ENCODE data around the gene NANOS1. TPM values are rescaled to one million over a fixed set of nuclear protein-coding genes. Genes with fewer than 3 reads are reported as not detected.

NANOS1 gene
- total and polyA plus RNA-seq, 2 experiments from 2014 or later: 1.6 to 2.9 TPM

GRCh38 chr10:118980870-118981269, 48.6 kb upstream of the NANOS1 start:
- Histone ChIP-seq H3K4me3 (no peak overlapping the region), H3K36me3 (ENCODE audit: insufficient read depth) (no peaks in the 10 kb centered on the region), H4K20me1 (replicated peaks; ENCODE audit: insufficient read depth) (no peaks in the 10 kb centered on the region), H3K79me2 (replicated peaks; ENCODE audit: insufficient read depth) (no peaks in the 10 kb centered on the region), H3K27me3 (ENCODE audit: insufficient read depth) (no peaks in the 10 kb centered on the region), H3K4me1 (ENCODE audit: insufficient read depth) (peaks cover 6% of the 10 kb centered on the region; the same call in 1 of the 2 replicates), H2AFZ (no peak overlapping the region), H3K9me2 (ENCODE audit: insufficient read depth) (0 out of 2 replicates have a peak, but pooled peaks cover 3% of the 10 kb centered on the region), H3F3A (replicated peaks; ENCODE audit: low read depth) (no peaks in the 10 kb centered on the region), H3K4me2 (no peak overlapping the region), H3K27ac (ENCODE audit: low read depth) (no peak overlapping the region)
- Mint-ChIP-seq H3K27me3 (ENCODE audit: insufficient read depth, low read depth, poor library complexity) (peaks cover 10% of the 10 kb centered on the region), H3K27ac (no peak overlapping the region), H3K36me3 (ENCODE audit: low read depth) (peaks cover 11% of the 10 kb centered on the region), H3K4me3 (no peak overlapping the region), H3K9me3 (peaks cover 14% of the 10 kb centered on the region; the same call in 2 of the 3 replicates), H3K4me1 (peaks cover 12% of the 10 kb centered on the region)
- DNase-seq (ENCODE audit: low spot score) (no peak), ATAC-seq (no peak)
- TF ChIP-seq CREB1 (CRISPR knock-in tag; IDR thresholded peaks at IDR 0.05; ENCODE audit: low read depth) (no peak), ZNF331 (CRISPR knock-in tag; IDR thresholded peaks at IDR 0.05; ENCODE audit: low read depth) (no peak), EZH2 (IDR thresholded peaks at IDR 0.05; ENCODE audit: low read depth, unreplicated experiment) (no peak), ZNF114 (CRISPR knock-in tag; IDR thresholded peaks at IDR 0.05) (no peak), JUNB (IDR thresholded peaks at IDR 0.05; ENCODE audit: unreplicated experiment) (no peak), EZH2phosphoT487 (IDR thresholded peaks at IDR 0.05; ENCODE audit: unreplicated experiment) (no peak), POLR2AphosphoS5 (IDR thresholded peaks at IDR 0.05; ENCODE audit: low read depth) (no peak), NANOG (IDR thresholded peaks at IDR 0.05; ENCODE audit: borderline replicate concordance) (no peak)
- TF ChIP-seq, protein P1, sequence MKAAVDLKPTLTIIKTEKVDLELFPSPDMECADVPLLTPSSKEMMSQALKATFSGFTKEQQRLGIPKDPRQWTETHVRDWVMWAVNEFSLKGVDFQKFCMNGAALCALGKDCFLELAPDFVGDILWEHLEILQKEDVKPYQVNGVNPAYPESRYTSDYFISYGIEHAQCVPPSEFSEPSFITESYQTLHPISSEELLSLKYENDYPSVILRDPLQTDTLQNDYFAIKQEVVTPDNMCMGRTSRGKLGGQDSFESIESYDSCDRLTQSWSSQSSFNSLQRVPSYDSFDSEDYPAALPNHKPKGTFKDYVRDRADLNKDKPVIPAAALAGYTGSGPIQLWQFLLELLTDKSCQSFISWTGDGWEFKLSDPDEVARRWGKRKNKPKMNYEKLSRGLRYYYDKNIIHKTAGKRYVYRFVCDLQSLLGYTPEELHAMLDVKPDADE (IDR thresholded peaks at IDR 0.05): no peak
- TF ChIP-seq, protein P2, sequence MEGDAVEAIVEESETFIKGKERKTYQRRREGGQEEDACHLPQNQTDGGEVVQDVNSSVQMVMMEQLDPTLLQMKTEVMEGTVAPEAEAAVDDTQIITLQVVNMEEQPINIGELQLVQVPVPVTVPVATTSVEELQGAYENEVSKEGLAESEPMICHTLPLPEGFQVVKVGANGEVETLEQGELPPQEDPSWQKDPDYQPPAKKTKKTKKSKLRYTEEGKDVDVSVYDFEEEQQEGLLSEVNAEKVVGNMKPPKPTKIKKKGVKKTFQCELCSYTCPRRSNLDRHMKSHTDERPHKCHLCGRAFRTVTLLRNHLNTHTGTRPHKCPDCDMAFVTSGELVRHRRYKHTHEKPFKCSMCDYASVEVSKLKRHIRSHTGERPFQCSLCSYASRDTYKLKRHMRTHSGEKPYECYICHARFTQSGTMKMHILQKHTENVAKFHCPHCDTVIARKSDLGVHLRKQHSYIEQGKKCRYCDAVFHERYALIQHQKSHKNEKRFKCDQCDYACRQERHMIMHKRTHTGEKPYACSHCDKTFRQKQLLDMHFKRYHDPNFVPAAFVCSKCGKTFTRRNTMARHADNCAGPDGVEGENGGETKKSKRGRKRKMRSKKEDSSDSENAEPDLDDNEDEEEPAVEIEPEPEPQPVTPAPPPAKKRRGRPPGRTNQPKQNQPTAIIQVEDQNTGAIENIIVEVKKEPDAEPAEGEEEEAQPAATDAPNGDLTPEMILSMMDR (conservative IDR thresholded peaks at IDR 0.05; ENCODE audit: low read depth in 2 of 2): no peak

- Mint-ChIP-seq H3K4me1 (peaks cover 12% of the 10 kb centered on the region), H3K36me3 (ENCODE audit: low read depth) (peaks cover 11% of the 10 kb centered on the region), H3K27me3 (ENCODE audit: insufficient read depth, low read depth, poor library complexity) (peaks cover 14% of the 10 kb centered on the region), H3K27ac (no peak overlapping the region), H3K9me3 (peaks cover 14% of the 10 kb centered on the region; the same call in 2 of the 3 replicates), H3K4me3 (no peak overlapping the region)
- 0 out of 2 replicates have a peak, but pooled peaks cover 3% of the 10 kb centered on the region for H3K9me2 ChIP-seq (ENCODE audit: insufficient read depth)
- H3K27me3 ChIP-seq (ENCODE audit: insufficient read depth): no peaks in the 10 kb centered on the region
- no peaks in the 10 kb centered on the region for H3K36me3 ChIP-seq (ENCODE audit: insufficient read depth)
- no peak overlapping the region for H3K27ac ChIP-seq (ENCODE audit: low read depth)
- TF ChIP-seq EZH2phosphoT487 (IDR thresholded peaks at IDR 0.05; ENCODE audit: unreplicated experiment) (no peak), CREB1 (CRISPR knock-in tag; IDR thresholded peaks at IDR 0.05; ENCODE audit: low read depth) (no peak), ZNF114 (CRISPR knock-in tag; IDR thresholded peaks at IDR 0.05) (no peak), JUNB (IDR thresholded peaks at IDR 0.05; ENCODE audit: unreplicated experiment) (no peak)
- TF ChIP-seq, protein P2 (conservative IDR thresholded peaks at IDR 0.05; ENCODE audit: low read depth in 2 of 2): no peak
- ATAC-seq (no peak), DNase-seq (ENCODE audit: low spot score) (no peak)
- peak overlapping the region; percentile 69 for H2AFZ ChIP-seq
- no peaks in the 10 kb centered on the region for H3K79me2 ChIP-seq (replicated peaks; ENCODE audit: insufficient read depth)
- no peak overlapping the region for H3K4me3 ChIP-seq
- H4K20me1 ChIP-seq (replicated peaks; ENCODE audit: insufficient read depth): no peaks in the 10 kb centered on the region
- no peaks in the 10 kb centered on the region for H3F3A ChIP-seq (replicated peaks; ENCODE audit: low read depth)
- no peak overlapping the region for H3K4me2 ChIP-seq
- peaks cover 6% of the 10 kb centered on the region; the same call in 1 of the 2 replicates for H3K4me1 ChIP-seq (ENCODE audit: insufficient read depth)
Observed at GRCh38 chr10:118981946-118982345, 47.6 kb upstream of the NANOS1 start.

Data from GM23338 (cell line).